ENCODE data around the gene USP17L12.
"Not testable (repeated sequence)": the region's sequence is repeated elsewhere in the genome, so short reads cannot be mapped to it uniquely, and the experiment has no call there.

DNA sequence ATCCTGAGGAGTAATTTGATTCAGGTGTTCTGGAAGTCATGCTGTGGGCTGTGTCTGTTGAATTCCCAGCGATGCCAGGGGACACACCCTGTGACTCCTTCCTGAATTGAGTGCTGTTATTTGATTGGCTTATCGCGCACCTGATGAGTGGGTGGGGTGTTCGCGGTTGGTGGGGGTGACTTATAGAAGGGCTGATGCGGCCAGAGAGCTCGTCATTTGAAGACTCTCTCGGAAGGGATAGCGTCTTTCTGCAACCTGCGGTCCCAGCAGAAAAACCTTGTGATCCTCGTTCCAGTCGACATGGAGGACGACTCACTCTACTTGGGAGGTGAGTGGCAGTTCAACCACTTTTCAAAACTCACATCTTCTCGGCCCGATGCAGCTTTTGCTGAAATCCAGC lies 47.4 kb downstream of the USP17L12 start, which contains the start of gene USP17L22:
- TF ChIP-seq POLR2AphosphoS5 (IDR thresholded peaks at IDR 0.05): not testable (repeated sequence)
- TF ChIP-seq, protein P1, sequence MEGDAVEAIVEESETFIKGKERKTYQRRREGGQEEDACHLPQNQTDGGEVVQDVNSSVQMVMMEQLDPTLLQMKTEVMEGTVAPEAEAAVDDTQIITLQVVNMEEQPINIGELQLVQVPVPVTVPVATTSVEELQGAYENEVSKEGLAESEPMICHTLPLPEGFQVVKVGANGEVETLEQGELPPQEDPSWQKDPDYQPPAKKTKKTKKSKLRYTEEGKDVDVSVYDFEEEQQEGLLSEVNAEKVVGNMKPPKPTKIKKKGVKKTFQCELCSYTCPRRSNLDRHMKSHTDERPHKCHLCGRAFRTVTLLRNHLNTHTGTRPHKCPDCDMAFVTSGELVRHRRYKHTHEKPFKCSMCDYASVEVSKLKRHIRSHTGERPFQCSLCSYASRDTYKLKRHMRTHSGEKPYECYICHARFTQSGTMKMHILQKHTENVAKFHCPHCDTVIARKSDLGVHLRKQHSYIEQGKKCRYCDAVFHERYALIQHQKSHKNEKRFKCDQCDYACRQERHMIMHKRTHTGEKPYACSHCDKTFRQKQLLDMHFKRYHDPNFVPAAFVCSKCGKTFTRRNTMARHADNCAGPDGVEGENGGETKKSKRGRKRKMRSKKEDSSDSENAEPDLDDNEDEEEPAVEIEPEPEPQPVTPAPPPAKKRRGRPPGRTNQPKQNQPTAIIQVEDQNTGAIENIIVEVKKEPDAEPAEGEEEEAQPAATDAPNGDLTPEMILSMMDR (IDR thresholded peaks at IDR 0.05): not testable (repeated sequence)
